Astrocyte (in vitro differentiated cells and primary cell): ENCODE results near the gene ADAMTS12. TPM values are rescaled to one million over a fixed set of nuclear protein-coding genes. Genes with fewer than 3 reads are reported as not detected.

Experiments used
- DNase-seq: peaks from one replicate; pipeline ENCODE4 v3.0.0-alpha.2; 2010; ENCODE audit warnings: low read depth
- FAIRE-seq: peaks from 2 replicates; lab custom pipeline; 2011; peaks lifted over from hg19 to GRCh38; lab: Jason Lieb, UNC
- H2AFZ ChIP-seq: 2 replicates; pipeline ENCODE4 v1.6.0; 2012; ENCODE audit warnings: low read depth, low read length, inconsistent platforms
- H3K27ac ChIP-seq: 2 replicates; pipeline ENCODE4 v1.5.1; 2011; ENCODE audit warnings: low read depth, low read length, inconsistent platforms
- H3K27me3 ChIP-seq: 2 replicates; pipeline ENCODE4 v1.6.0; 2011; ENCODE audit warnings: low read length, inconsistent platforms; ENCODE audit not compliant: insufficient read depth
- H3K36me3 ChIP-seq: 2 replicates; pipeline ENCODE4 v1.5.1; 2011; ENCODE audit warnings: low read length, inconsistent platforms; ENCODE audit not compliant: insufficient read depth
- H3K4me1 ChIP-seq: 2 replicates; pipeline ENCODE4 v1.5.1; 2011; ENCODE audit warnings: low read length, inconsistent platforms; ENCODE audit not compliant: insufficient read depth
- H3K4me2 ChIP-seq: 2 replicates; pipeline ENCODE4 v1.6.0; 2012; ENCODE audit warnings: low read length, inconsistent platforms
- H3K4me3 ChIP-seq: 2 replicates; pipeline ENCODE4 v1.5.1; 2011; ENCODE audit warnings: low read depth, mild to moderate bottlenecking, low read length, inconsistent platforms; ENCODE audit not compliant: insufficient read depth
- H3K79me2 ChIP-seq: 2 replicates; pipeline ENCODE4 v1.6.0; 2012; ENCODE audit warnings: mild to moderate bottlenecking, low read length, inconsistent platforms; ENCODE audit not compliant: insufficient read depth
- H3K9ac ChIP-seq: 2 replicates; pipeline ENCODE4 v1.6.0; 2012; ENCODE audit warnings: mild to moderate bottlenecking, low read length, inconsistent platforms
- H3K9me3 ChIP-seq: 2 replicates; pipeline ENCODE4 v1.5.1; 2012; ENCODE audit warnings: low read depth, mild to moderate bottlenecking, low read length, inconsistent platforms; ENCODE audit not compliant: insufficient read depth
- H4K20me1 ChIP-seq: 2 replicates; pipeline ENCODE4 v1.6.0; 2012; ENCODE audit warnings: low read length, inconsistent platforms; ENCODE audit not compliant: insufficient read depth
- H3K27ac Mint-ChIP-seq: one replicate; pipeline ENCODE4 v1.8.0; 2021; ENCODE audit warnings: mild to moderate bottlenecking, mixed read lengths; ENCODE audit not compliant: unreplicated experiment
- H3K27me3 Mint-ChIP-seq: one replicate; pipeline ENCODE4 v1.8.0; 2021; ENCODE audit warnings: low read depth, mixed read lengths; ENCODE audit not compliant: unreplicated experiment
- H3K36me3 Mint-ChIP-seq: one replicate; pipeline ENCODE4 v1.8.0; 2021; ENCODE audit warnings: low read depth, mixed read lengths; ENCODE audit not compliant: unreplicated experiment
- H3K4me1 Mint-ChIP-seq: one replicate; pipeline ENCODE4 v1.8.0; 2021; ENCODE audit warnings: low read depth, mixed read lengths; ENCODE audit not compliant: unreplicated experiment
- H3K4me3 Mint-ChIP-seq: one replicate; pipeline ENCODE4 v1.8.0; 2021; ENCODE audit warnings: mild to moderate bottlenecking, moderate library complexity, mixed read lengths; ENCODE audit not compliant: unreplicated experiment
- H3K9me3 Mint-ChIP-seq: one replicate; pipeline ENCODE4 v1.8.0; 2021; ENCODE audit warnings: mild to moderate bottlenecking, mixed read lengths; ENCODE audit not compliant: unreplicated experiment
- EZH2 ChIP-seq: IDR thresholded peaks from 2 replicates; pipeline ENCODE4 v1.6.1; 2012; ENCODE audit warnings: mild to moderate bottlenecking, low read length, inconsistent platforms; ENCODE audit not compliant: insufficient read depth
- total RNA-seq: library from RNA; stranded (reverse); gene quantifications from 2 replicates; pipeline ENCODE4 v1.2.1, GENCODE V29; 2021
- TF ChIP-seq, protein P1 (sequence below): IDR thresholded peaks from 2 replicates; pipeline ENCODE4 v1.5.1; 2011; ENCODE audit warnings: low read depth, mild to moderate bottlenecking, inconsistent platforms, low read length, moderate library complexity; ENCODE audit not compliant: insufficient read depth

The ADAMTS12 gene
- total RNA-seq, 1 donor from 2014 or later, result 156 TPM

DNA sequence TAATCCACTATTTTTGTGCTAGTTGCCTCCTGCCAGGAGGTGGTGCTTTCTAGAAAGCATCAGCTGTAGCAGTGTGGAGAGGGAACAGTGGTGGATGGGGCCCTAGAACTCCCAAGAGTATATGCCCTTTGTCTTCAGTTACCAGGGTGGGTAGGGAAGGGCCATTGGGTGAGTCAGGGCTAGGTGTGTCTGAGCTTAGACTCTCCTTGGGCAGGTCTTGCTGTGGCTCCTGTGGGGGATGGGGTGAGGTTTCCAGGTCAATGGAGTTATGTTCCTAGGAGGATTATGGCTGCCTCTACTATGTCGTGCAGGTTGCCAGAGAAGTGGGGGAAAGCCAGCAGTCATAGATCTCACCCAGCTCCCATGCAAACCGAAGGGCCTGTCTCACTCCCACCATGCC, 11.3 kb upstream of the ADAMTS12 start:
- FAIRE-seq, result no peak
- no peak for DNase-seq
- Mint-ChIP-seq H3K9me3 (peaks cover 23% of the 10 kb centered on the region), H3K4me3 (no peak overlapping the region), H3K4me1 (no peaks in the 10 kb centered on the region), H3K36me3 (peaks cover 5% of the 10 kb centered on the region), H3K27ac (no peak overlapping the region), H3K27me3 (no peaks in the 10 kb centered on the region)
- no peaks in the 10 kb centered on the region for H3K36me3 ChIP-seq
- TF ChIP-seq, protein P1, sequence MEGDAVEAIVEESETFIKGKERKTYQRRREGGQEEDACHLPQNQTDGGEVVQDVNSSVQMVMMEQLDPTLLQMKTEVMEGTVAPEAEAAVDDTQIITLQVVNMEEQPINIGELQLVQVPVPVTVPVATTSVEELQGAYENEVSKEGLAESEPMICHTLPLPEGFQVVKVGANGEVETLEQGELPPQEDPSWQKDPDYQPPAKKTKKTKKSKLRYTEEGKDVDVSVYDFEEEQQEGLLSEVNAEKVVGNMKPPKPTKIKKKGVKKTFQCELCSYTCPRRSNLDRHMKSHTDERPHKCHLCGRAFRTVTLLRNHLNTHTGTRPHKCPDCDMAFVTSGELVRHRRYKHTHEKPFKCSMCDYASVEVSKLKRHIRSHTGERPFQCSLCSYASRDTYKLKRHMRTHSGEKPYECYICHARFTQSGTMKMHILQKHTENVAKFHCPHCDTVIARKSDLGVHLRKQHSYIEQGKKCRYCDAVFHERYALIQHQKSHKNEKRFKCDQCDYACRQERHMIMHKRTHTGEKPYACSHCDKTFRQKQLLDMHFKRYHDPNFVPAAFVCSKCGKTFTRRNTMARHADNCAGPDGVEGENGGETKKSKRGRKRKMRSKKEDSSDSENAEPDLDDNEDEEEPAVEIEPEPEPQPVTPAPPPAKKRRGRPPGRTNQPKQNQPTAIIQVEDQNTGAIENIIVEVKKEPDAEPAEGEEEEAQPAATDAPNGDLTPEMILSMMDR, result no peak
- no peak for TF ChIP-seq EZH2
- H4K20me1 ChIP-seq, result no peaks in the 10 kb centered on the region
- no peak overlapping the region for H2AFZ ChIP-seq
- H3K9ac ChIP-seq, result no peak overlapping the region
- H3K27ac ChIP-seq, result no peak overlapping the region
- H3K79me2 ChIP-seq, result no peaks in the 10 kb centered on the region
- no peak overlapping the region for H3K4me2 ChIP-seq
- H3K9me3 ChIP-seq, result no peaks in the 10 kb centered on the region
- no peaks in the 10 kb centered on the region for H3K4me1 ChIP-seq
- H3K4me3 ChIP-seq, result no peak overlapping the region
- H3K27me3 ChIP-seq, result no peaks in the 10 kb centered on the region

DNA sequence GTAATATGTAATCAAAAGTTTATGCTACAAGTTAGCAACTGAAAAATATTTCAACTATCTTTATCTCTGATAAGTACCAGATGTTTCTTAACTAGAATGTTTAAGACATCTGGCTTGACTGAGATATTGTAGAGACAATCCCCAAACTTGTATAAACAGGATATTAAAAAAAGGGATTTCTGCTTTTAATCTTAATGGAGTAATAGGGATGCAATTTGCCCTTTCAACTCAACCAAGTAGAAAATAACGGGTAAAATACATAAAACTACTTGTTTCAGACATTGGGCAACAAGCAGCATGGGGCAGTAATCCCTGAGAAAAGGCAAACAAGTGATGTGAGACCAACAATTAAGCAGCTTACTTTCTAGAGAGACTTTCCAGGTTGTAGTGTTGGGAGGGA, 9.4 kb upstream of the ADAMTS12 start:
- no peaks in the 10 kb centered on the region for H3K4me1 Mint-ChIP-seq
- H3K9me3 ChIP-seq, result no peaks in the 10 kb centered on the region
- no peaks in the 10 kb centered on the region for H3K27me3 Mint-ChIP-seq
- H2AFZ ChIP-seq, result no peak overlapping the region
- H3K27me3 ChIP-seq, result no peaks in the 10 kb centered on the region
- H3K27ac ChIP-seq, result no peak overlapping the region
- H3K4me3 ChIP-seq, result no peak overlapping the region
- H3K9me3 Mint-ChIP-seq, result peaks cover 14% of the 10 kb centered on the region
- H3K79me2 ChIP-seq, result no peaks in the 10 kb centered on the region
- H3K4me1 ChIP-seq, result no peaks in the 10 kb centered on the region
- no peaks in the 10 kb centered on the region for H4K20me1 ChIP-seq
- DNase-seq (no peak), FAIRE-seq (no peak)
- H3K4me3 Mint-ChIP-seq, result no peak overlapping the region
- H3K4me2 ChIP-seq, result no peak overlapping the region
- no peaks in the 10 kb centered on the region for H3K36me3 ChIP-seq
- H3K9ac ChIP-seq, result no peak overlapping the region
- peaks cover 5% of the 10 kb centered on the region for H3K36me3 Mint-ChIP-seq
- no peak overlapping the region for H3K27ac Mint-ChIP-seq
- TF ChIP-seq EZH2, result no peak
- TF ChIP-seq, protein P1, result no peak

DNA sequence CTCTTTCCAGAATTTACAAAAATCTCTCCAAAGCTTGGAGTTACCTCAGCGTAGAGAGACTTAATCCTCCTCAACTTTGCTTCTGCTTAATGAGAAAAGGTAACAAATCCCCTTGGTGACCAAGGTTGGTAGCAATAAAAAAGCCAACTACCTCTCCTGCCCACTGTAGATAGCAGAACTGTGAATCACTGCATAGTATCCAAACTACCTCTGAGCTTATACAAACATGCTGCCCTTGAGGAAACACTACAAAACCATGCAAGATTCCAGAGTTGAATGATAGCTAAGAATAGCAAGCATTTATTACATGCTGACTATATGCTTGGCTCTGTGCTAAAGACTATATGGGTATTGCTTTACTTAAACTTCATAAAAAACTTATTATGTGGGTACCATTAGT, 2.8 kb upstream of the ADAMTS12 start:
- Histone ChIP-seq H3K4me2 (peak overlapping the region; percentile 64), H3K4me3 (no peak overlapping the region), H4K20me1 (peaks cover 12% of the 10 kb centered on the region), H3K4me1 (peaks cover 34% of the 10 kb centered on the region), H3K79me2 (peaks cover 21% of the 10 kb centered on the region), H3K9me3 (no peaks in the 10 kb centered on the region), H3K9ac (peak overlapping the region; percentile 3), H3K36me3 (no peaks in the 10 kb centered on the region), H2AFZ (no peak overlapping the region), H3K27ac (peak overlapping the region; percentile 35), H3K27me3 (no peaks in the 10 kb centered on the region)
- H3K36me3 Mint-ChIP-seq, result no peaks in the 10 kb centered on the region
- H3K27ac Mint-ChIP-seq, result peak overlapping the region; percentile 62
- H3K27me3 Mint-ChIP-seq, result no peaks in the 10 kb centered on the region
- DNase-seq (peak; percentile 84), FAIRE-seq (peak; percentile 64)
- H3K4me1 Mint-ChIP-seq, result peaks cover 34% of the 10 kb centered on the region
- TF ChIP-seq, protein P1, result no peak
- peak overlapping the region; percentile 2 for H3K4me3 Mint-ChIP-seq
- H3K9me3 Mint-ChIP-seq, result no peaks in the 10 kb centered on the region
